ENCODE data around the gene ADAT3. TPM values are rescaled to one million over a fixed set of nuclear protein-coding genes. Genes with fewer than 3 reads are reported as not detected.

The ADAT3 gene
- total and polyA plus RNA-seq, 4 donors: 1.3 to 3.3 (median 2.1) TPM

DNA sequence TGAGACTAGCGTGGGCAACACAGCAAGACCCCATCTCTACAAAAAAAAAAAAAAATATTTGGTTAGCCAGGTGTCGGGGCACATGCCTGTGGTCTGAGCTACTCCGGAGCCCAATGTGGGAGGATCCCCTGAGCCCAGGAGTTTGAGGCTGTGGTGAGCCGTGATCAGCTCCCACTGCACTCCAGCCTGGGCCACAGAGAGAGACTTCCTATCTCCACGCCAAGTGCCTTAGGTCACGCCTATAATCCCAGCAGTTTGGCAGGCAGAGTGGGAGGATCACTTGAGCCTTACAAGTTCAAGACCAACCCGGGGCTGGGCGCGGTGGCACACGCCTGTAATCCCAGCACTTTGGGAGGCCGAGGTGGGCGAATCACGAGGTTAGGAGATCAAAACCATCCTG is 8.7 kb upstream of the ADAT3 start:
- Histone ChIP-seq H3K9me3 (ENCODE audit: control insufficient read depth in 4 of 4, low read length in 3 of 4) (no peaks in the 10 kb centered on the region), H3K27me3 (ENCODE audit: control insufficient read depth in 4 of 4, insufficient read depth in 4 of 4, low read length in 3 of 4) (no peaks in the 10 kb centered on the region), H3K4me1 (ENCODE audit: control insufficient read depth in 4 of 4, insufficient read depth in 4 of 4, low read length in 3 of 4) (peaks cover 0 to 6% (median 2%) of the 10 kb centered on the region in 4 donors), H3K36me3 (ENCODE audit: control insufficient read depth in 4 of 4, insufficient read depth in 3 of 4, low read depth in 1 of 4, low read length in 3 of 4) (no peaks in the 10 kb centered on the region), H3K9ac (ENCODE audit: low read depth in 1 of 2, low read length in 2 of 2) (no peak overlapping the region), H3K4me3 (ENCODE audit: low read depth in 1 of 3, low read length in 3 of 3) (no peak overlapping the region), H3K27ac (ENCODE audit: low read depth in 1 of 2, low read length in 2 of 2) (no peak overlapping the region)
- TF ChIP-seq, protein P1, sequence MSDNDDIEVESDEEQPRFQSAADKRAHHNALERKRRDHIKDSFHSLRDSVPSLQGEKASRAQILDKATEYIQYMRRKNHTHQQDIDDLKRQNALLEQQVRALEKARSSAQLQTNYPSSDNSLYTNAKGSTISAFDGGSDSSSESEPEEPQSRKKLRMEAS (IDR thresholded peaks at IDR 0.05): no peak
- TF ChIP-seq ZBTB33 (IDR thresholded peaks at IDR 0.05) (no peak), FOXA1 (IDR thresholded peaks at IDR 0.05) (no peak), RAD21 (IDR thresholded peaks at IDR 0.05) (no peak), FOXA2 (IDR thresholded peaks at IDR 0.05) (no peak), HNF4A (conservative IDR thresholded peaks at IDR 0.05) (no peak), JUND (IDR thresholded peaks at IDR 0.05) (no peak), TAF1 (conservative IDR thresholded peaks at IDR 0.05) (no peak), HNF4G (IDR thresholded peaks at IDR 0.05) (no peak)
- TF ChIP-seq, protein P2, sequence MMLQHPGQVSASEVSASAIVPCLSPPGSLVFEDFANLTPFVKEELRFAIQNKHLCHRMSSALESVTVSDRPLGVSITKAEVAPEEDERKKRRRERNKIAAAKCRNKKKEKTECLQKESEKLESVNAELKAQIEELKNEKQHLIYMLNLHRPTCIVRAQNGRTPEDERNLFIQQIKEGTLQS (IDR thresholded peaks at IDR 0.05): no peak
- TF ChIP-seq, protein P3, sequence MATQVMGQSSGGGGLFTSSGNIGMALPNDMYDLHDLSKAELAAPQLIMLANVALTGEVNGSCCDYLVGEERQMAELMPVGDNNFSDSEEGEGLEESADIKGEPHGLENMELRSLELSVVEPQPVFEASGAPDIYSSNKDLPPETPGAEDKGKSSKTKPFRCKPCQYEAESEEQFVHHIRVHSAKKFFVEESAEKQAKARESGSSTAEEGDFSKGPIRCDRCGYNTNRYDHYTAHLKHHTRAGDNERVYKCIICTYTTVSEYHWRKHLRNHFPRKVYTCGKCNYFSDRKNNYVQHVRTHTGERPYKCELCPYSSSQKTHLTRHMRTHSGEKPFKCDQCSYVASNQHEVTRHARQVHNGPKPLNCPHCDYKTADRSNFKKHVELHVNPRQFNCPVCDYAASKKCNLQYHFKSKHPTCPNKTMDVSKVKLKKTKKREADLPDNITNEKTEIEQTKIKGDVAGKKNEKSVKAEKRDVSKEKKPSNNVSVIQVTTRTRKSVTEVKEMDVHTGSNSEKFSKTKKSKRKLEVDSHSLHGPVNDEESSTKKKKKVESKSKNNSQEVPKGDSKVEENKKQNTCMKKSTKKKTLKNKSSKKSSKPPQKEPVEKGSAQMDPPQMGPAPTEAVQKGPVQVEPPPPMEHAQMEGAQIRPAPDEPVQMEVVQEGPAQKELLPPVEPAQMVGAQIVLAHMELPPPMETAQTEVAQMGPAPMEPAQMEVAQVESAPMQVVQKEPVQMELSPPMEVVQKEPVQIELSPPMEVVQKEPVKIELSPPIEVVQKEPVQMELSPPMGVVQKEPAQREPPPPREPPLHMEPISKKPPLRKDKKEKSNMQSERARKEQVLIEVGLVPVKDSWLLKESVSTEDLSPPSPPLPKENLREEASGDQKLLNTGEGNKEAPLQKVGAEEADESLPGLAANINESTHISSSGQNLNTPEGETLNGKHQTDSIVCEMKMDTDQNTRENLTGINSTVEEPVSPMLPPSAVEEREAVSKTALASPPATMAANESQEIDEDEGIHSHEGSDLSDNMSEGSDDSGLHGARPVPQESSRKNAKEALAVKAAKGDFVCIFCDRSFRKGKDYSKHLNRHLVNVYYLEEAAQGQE (IDR thresholded peaks at IDR 0.05): no peak
- WGBS: 86% methylated on average over 13 of the region's 13 CpGs
- DNase-seq (ENCODE audit: low spot score): no peak

DNA sequence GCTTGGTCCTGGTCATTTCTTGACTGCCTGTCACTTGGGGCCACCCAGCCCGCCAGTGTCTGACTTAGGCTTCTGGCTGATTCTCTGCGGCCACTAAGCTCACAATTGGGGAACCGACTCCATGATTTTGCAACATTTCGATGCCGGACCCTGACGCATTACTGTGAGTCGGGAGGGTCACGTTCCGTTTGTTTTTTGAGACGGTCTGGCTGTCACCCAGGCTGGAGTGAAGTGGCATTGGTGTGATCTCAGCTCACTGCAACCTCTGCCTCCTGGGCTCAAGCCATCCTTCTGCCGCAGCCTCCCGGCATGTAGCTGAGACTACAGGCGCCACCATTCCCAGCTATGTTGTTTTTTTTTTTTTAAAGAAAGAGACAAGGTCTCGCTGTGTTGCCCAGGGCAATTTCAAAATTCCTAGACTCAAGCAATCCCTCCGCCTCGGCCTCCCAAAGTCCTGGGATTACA is 3.2 kb upstream of the ADAT3 start:
- H3K4me3 ChIP-seq (ENCODE audit: low read depth in 1 of 3, low read length in 3 of 3): no peak overlapping the region
- H3K4me1 ChIP-seq (ENCODE audit: control insufficient read depth in 4 of 4, insufficient read depth in 4 of 4, low read length in 3 of 4): peaks cover 3 to 12% (median 7%) of the 10 kb centered on the region in 4 donors
- no peaks in the 10 kb centered on the region for H3K36me3 ChIP-seq (ENCODE audit: control insufficient read depth in 4 of 4, insufficient read depth in 3 of 4, low read depth in 1 of 4, low read length in 3 of 4)
- 61% methylated on average over 16 of the region's 16 CpGs for WGBS
- H3K9ac ChIP-seq (ENCODE audit: low read depth in 1 of 2, low read length in 2 of 2): no peak overlapping the region
- peak overlapping the region; percentile 48 to 56 for H3K27ac ChIP-seq (ENCODE audit: low read depth in 1 of 2, low read length in 2 of 2)
- H3K9me3 ChIP-seq (ENCODE audit: control insufficient read depth in 4 of 4, low read length in 3 of 4): no peaks in the 10 kb centered on the region
- no peaks in the 10 kb centered on the region for H3K27me3 ChIP-seq (ENCODE audit: control insufficient read depth in 4 of 4, insufficient read depth in 4 of 4, low read length in 3 of 4)
- TF ChIP-seq FOXA1 (IDR thresholded peaks at IDR 0.05): no peak
- TF ChIP-seq HNF4A (conservative IDR thresholded peaks at IDR 0.05): peak; percentile 27 to 31
- TF ChIP-seq, protein P2 (IDR thresholded peaks at IDR 0.05): no peak
- TF ChIP-seq RXRA (IDR thresholded peaks at IDR 0.05): peak; percentile 29 to 44
- peak; percentile 85 for TF ChIP-seq YY1 (IDR thresholded peaks at IDR 0.05)
- peak; percentile 19 for TF ChIP-seq ZBTB33 (IDR thresholded peaks at IDR 0.05)
- TF ChIP-seq, protein P3 (IDR thresholded peaks at IDR 0.05): no peak
- TF ChIP-seq SP1 (IDR thresholded peaks at IDR 0.05): peak; percentile 41
- peak in 1 of 2 donors; percentile 17 for TF ChIP-seq JUND (IDR thresholded peaks at IDR 0.05)
- DNase-seq (ENCODE audit: low spot score): no peak
